Measurements from ENCODE around the gene CACNA1C.

CACNA1C gene

GRCh38 chr12:2616763-2617162 is 564.0 kb downstream of the CACNA1C start:
- TF ChIP-seq, protein P1, sequence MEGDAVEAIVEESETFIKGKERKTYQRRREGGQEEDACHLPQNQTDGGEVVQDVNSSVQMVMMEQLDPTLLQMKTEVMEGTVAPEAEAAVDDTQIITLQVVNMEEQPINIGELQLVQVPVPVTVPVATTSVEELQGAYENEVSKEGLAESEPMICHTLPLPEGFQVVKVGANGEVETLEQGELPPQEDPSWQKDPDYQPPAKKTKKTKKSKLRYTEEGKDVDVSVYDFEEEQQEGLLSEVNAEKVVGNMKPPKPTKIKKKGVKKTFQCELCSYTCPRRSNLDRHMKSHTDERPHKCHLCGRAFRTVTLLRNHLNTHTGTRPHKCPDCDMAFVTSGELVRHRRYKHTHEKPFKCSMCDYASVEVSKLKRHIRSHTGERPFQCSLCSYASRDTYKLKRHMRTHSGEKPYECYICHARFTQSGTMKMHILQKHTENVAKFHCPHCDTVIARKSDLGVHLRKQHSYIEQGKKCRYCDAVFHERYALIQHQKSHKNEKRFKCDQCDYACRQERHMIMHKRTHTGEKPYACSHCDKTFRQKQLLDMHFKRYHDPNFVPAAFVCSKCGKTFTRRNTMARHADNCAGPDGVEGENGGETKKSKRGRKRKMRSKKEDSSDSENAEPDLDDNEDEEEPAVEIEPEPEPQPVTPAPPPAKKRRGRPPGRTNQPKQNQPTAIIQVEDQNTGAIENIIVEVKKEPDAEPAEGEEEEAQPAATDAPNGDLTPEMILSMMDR (IDR thresholded peaks at IDR 0.05; ENCODE audit: low read depth, low read length, missing control alignments) = no peak
- no peak overlapping the region for H3K4me3 ChIP-seq (ENCODE audit: low read depth, low read length)
- in situ Hi-C loops (cut with HindIII; ENCODE audit: low sequenced_read_pairs) = no loop called here
- no peak for DNase-seq (ENCODE audit: low read depth)

DNA sequence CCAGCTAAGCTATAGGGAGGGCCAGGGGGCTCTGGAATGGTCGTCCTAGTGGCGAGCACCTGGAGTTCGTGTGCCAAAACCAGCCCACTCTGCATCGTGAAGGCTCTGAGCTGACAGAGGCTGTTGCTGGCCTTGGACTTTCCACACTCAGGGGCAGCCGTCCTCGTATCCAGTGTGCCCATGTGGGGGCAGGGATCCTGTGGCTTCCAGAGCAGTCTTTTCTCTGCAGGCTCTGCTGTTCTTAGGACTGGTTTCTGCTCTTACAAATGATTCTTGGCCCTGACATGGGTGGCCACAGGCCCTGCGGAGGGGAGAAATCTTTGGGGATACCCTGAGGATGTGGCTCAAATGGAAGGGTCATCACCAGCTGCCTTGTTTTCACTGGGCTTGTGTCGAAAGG is 564.6 kb downstream of the CACNA1C start:
- DNase-seq (ENCODE audit: low read depth) = no peak
- TF ChIP-seq, protein P1 (IDR thresholded peaks at IDR 0.05; ENCODE audit: low read depth, low read length, missing control alignments) = no peak
- in situ Hi-C loops (cut with HindIII; ENCODE audit: low sequenced_read_pairs) = no loop called here

GRCh38 chr12:2618291-2618995 is 565.7 kb downstream of the CACNA1C start:
- TF ChIP-seq, protein P1 (IDR thresholded peaks at IDR 0.05; ENCODE audit: low read depth, low read length, missing control alignments) = no peak
- H3K4me3 ChIP-seq (ENCODE audit: low read depth, low read length) = no peak overlapping the region
- in situ Hi-C loops (cut with HindIII; ENCODE audit: low sequenced_read_pairs) = no loop called here
- no peak for DNase-seq (ENCODE audit: low read depth)

More for the DNA sequence above, 564.6 kb downstream of the CACNA1C start:
- no peak overlapping the region for H3K4me3 ChIP-seq (ENCODE audit: low read depth, low read length)

- in situ Hi-C loops (cut with HindIII; ENCODE audit: low sequenced_read_pairs) = no loop called here
- H3K4me3 ChIP-seq (ENCODE audit: low read depth, low read length) = no peak overlapping the region
- no peak for DNase-seq (ENCODE audit: low read depth)
- TF ChIP-seq, protein P1 (IDR thresholded peaks at IDR 0.05; ENCODE audit: low read depth, low read length, missing control alignments) = no peak
Measured at GRCh38 chr12:2619136-2619535, 566.3 kb downstream of the CACNA1C start.

- in situ Hi-C loops (cut with HindIII; ENCODE audit: low sequenced_read_pairs) = no loop called here
- DNase-seq (ENCODE audit: low read depth) = no peak
- TF ChIP-seq, protein P1 (IDR thresholded peaks at IDR 0.05; ENCODE audit: low read depth, low read length, missing control alignments) = no peak
- H3K4me3 ChIP-seq (ENCODE audit: low read depth, low read length) = no peak overlapping the region
Measured at GRCh38 chr12:2622460-2622859, 569.7 kb downstream of the CACNA1C start.

DNA sequence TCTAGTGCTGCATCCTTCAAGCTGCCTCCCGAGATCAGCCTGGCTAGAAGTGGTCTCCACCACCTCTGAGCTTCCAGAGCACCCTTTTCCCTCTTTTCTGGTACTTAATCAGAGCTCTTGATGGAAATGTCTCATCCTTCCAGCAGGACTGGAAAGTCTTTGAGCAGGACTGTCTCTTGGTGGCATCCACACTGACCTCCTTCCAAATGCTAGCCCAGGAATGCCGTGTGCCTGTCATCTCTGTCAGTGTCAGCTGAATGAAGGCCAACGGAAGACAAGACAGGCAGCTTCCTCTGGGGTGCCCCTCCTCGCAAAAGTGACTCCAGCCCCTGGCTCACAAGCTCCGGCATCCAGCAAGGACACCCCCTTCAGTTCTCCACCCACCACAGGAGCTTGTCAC is 570.7 kb downstream of the CACNA1C start:
- H3K4me3 ChIP-seq (ENCODE audit: low read depth, low read length) = no peak overlapping the region
- TF ChIP-seq, protein P1 (IDR thresholded peaks at IDR 0.05; ENCODE audit: low read depth, low read length, missing control alignments) = no peak
- in situ Hi-C loops (cut with HindIII; ENCODE audit: low sequenced_read_pairs) = no loop called here
- DNase-seq (ENCODE audit: low read depth) = no peak
